DMS53 (cell line): ENCODE measurements around the gene ZHX3.
"Not testable (repeated sequence)": the region's sequence is repeated elsewhere in the genome, so short reads cannot be mapped to it uniquely, and the experiment has no call there.

Experiments used
- DNase-seq: peaks from one replicate; lab custom pipeline; 2025; lab: John Stamatoyannopoulos, UW

ZHX3 gene

GRCh38 chr20:41330941-41331340 is 13.4 kb upstream of the ZHX3 start:
- DNase-seq: no peak

GRCh38 chr20:41330343-41330720 is 12.8 kb upstream of the ZHX3 start:
- no peak for DNase-seq

DNA sequence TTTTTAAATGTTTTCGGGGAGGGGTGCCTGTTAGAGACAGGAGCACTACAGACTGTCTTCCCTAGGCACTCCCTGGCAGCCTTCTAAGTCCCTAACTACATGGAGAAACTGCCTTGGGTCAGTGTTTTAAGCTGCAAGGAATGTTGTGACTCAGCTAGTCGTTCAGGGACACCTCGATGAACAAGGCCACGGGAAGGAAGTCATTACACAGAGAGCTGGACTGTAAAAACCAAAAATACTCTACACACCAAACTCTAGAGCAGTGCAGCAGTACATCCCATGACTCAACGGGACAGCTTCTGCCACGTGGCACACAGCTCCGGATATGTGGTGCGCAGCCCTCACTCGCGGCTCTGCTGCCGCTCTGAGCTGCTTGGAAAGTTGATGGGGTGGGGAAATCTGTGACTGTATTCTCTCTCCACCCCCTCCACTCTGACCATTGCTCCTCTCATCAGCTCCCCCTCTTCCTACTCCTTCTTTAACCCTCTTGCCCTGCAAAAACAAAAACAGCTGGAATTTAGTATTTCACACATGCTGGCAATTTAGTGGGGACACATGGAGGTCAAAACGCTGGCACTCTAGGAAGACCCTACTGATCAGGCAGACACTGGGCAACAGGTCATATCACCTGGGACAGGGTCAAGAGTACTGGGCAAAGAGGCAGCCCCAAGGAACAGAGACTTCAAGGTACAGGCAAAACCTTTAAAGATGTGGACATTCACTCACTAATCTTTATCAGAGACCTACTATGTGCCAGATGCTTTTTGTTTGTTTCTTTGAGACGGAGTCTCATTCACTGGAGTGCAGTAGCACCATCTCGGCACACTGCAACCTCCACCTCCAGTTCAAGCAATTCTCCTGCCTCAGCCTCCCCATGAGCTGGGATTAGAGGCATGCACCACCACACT is 12.2 kb upstream of the ZHX3 start:
- DNase-seq: no peak

- DNase-seq: no peak
Observed at GRCh38 chr20:41327178-41327577, 9.6 kb upstream of the ZHX3 start.

DNA sequence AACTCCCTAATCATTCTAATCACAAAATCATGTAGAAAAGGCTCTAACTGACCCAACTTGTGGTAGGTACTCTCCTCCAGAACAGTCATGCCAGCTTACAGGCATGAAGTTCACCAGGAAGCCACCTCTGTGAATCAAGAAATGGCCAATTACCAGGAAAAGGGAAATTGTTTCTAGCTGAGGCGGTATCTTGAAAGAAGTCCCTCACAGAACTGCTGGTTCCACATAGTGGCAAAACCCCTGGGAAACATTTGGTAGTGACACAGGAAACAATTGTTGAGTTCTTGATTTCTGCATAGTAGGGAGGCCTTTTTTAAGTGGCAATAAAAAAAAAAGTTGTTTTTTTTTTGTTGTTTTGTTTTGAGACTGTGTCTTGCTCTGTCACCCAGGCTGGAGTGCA is 3.4 kb upstream of the ZHX3 start:
- DNase-seq: no peak

- DNase-seq: no peak
Observed at GRCh38 chr20:41320441-41320840, 2.9 kb upstream of the ZHX3 start.

GRCh38 chr20:41318271-41318649 is 729 bp upstream of the ZHX3 start:
- peak; percentile 65 for DNase-seq

DNA sequence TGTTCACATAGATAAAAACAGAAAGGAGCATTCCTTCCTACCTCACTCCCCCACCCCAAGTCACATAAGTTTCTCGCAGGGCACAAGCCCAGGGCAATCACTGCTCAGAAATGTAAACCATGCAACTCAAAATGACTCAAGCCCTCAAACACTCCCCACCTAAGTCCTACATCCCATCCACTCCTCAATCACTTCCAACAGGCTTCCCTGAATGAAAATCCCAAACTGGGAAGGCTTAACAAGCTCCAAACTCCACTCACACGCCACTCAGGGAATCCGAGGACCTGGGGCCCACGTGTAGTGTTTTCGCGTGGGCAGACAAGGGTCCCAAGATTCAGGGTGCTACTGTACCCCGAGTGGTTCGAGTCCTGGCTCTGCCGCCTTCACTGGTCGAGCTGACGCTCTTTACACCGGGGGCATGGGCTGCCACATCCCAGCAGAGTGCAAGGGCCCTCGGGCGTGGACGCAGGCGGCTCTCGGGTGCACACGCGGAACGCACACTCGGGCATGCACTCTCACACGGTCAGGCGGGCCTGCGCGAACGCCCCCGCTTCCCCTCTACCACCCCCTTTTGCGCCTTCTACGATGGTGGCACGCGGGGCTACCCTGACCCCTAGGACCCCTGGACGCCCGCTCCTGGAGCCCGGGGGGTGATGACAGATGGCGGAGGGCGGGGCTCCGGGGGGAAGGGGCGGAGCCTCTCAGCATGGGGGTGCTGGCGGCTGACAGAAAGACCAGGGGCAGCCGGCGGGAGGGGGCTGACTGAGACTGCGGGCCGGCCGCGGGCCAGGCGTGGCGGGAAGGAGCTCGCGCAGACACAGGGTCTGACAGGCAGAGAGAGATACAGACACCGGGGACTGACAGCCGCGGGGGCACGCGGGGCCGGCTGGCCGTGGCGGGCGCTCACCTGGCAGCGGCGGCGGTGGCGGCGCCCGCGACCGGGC is 657 bp downstream of the ZHX3 start:
- peak; percentile 75 for DNase-seq

DNA sequence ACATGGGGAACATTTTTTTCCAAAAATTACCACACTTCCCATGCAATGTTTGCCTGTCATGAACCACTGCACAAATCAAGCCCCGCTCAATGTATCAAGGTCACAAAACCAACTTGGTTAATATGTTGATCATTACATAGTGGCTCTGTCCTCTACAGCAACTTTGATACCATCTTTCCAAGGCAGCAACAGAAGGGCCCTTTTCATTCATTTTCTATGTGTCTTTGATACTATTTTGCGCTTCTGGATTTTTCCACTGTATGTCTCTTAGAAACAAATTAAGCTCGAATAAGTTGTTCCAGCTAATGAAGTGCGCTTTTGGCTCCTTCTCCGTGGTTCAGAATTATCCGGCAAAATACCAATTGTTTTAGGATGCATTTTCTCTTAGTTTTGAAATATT is 1.5 kb downstream of the ZHX3 start:
- no peak for DNase-seq

DNA sequence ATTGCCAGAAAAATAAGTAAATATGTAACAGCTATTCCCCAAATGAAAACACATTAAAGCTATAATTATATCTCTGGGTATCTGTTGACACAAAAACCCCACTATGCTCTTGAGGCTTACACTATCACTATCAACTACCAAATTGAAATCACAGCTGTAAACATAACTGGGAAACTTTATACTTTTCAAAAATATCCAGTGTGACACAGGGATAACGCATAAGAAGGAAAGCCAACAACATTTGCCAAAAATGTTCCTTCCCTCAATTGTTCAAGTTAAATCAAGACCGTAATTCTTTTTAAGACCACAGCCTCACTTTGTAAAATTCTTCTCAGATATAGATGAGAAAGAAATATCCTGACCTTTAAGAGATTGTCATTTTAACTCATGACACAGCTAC is 3.1 kb downstream of the ZHX3 start:
- DNase-seq: no peak

DNA sequence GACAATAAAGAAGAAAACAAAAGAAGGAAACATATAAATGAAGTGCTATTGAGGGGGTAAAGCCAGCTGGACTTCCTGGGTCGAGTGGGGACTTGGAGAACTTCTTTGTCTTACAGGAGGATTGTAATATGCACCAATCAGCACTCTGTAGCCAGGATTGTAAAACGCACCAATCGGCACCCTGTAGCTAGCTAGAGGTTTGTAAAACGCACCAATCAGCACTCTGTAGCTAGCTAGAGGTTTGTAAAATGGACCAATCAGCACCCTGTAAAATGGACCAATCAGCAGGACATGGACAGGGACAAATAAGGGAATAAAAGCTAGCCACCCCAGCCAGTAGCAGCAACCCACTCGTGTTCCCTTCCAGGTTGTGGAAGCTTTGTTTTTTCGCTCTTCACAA is 5.5 kb downstream of the ZHX3 start:
- not testable (repeated sequence) for DNase-seq

DNA sequence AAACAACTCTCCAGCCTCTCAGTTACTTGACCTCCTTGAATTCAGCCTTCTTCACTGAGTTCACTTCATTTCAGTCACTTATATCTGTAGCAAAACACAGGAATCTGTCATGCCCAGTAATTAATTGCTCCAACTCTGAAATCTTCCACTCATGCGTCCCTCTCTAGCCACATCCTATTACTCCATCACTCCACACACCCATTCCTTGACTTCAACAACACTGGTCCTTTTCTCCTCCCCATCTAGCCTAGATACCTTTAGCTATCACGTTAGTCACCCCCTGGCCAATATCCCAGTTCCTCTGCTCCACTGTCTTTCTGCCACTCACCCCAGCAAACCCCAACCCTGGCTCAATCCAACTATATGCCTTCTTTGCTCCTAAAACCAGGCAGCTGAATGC is 7.7 kb downstream of the ZHX3 start:
- no peak for DNase-seq

- no peak for DNase-seq
Observed at GRCh38 chr20:41308726-41309413, 8.7 kb downstream of the ZHX3 start.

- no peak for DNase-seq
Observed at GRCh38 chr20:41308290-41308711, 9.2 kb downstream of the ZHX3 start.

- no peak for DNase-seq
Observed at GRCh38 chr20:41307021-41307420, 10.5 kb downstream of the ZHX3 start.

- no peak for DNase-seq
Observed at GRCh38 chr20:41306061-41306727, 11.3 kb downstream of the ZHX3 start.

DNA sequence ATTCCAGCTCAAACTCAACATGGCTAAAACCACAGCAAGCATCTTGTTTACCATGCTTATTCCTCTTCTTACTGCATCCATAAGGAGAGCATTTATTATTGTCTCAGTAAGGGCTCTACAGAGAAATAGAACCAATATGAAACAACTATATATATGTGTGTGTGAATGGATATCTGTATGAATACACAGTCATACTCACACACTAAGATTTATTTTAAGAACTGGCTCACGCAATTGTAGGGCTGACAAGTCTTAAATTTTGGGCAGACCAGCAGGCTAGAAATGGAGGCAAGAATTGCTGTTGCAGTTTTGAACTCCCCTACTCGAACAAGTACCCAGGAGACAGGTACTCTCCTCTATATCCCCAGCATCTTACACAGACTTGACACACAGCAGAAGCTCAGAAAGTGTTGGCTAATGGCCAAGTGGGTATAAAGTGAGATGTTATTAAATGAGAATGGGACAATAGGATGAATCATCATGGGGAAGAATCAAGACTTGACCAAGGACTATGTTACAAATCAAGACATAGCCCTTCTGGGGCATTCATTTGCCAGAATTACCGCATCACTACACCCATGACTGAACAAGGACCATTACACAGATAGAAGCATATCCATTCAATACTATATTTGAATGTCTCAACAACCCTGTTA is 13.0 kb downstream of the ZHX3 start:
- no peak for DNase-seq

DNA sequence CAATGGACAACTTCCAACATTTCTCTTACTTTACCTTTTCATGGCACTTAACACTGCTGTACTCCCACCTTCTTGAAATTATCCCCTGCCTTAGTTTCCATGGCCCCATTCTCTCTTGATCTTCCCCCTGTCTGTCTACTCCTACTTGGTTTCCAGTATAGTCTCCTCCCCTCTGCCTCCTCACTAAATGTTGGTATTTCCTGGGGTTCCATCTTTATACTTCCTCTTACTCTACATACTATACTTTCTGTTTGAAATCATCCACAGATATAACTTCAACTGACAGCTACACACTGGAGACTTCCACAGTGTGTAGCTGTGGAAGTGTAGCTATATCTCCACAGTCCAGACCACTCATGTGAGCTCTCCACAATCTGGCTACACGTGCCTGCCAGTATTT is 13.5 kb downstream of the ZHX3 start:
- DNase-seq: no peak

DNA sequence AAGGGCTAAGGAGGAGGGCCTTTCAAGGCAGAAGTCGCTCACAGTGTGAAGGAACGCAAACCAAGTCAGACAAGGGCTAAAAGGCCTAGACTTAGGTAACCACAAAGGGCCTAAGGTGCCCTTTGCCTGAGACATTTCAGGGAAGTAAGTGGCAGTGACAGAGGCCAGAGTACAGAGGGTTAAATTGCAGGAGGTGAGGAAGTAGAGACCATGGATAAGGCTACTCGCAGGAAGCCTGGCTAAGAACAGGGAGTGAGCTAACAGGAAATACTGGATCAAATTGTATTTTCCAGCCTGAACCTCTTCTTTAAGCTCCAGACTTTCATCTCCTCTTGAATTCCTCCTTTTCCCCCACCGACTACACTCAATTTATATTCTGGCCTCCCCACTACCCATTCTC is 16.6 kb downstream of the ZHX3 start:
- no peak for DNase-seq

DNA sequence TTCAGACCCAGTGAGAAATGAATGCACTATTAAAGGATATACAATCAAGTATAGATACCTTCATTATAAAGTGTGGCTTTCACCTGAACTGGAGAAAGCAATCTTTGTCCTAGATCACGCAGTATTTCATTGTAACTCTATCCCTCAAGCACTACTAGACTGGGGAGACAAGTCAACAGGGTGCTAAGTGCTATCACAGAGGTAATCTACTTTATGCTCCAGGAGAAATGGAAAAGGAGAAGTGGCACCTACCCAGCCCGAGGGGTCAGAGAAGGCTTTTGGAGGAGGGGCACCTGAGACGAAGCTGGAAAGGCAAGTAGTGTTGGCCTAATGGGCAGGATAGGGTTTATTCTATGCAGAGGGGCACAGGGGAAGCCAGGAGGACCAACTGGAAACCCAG is 17.1 kb downstream of the ZHX3 start:
- DNase-seq: no peak

GRCh38 chr20:41299899-41300298 is 17.6 kb downstream of the ZHX3 start:
- DNase-seq: no peak
